ENCODE data around the gene C6orf141. TPM values are rescaled to one million over a fixed set of nuclear protein-coding genes. Genes with fewer than 3 reads are reported as not detected.

The C6orf141 gene
- total RNA-seq, 2 donors from 2014 or later, result 11.4 to 20.8 TPM

GRCh38 chr6:49549691-49550491 lies 577 bp upstream of the C6orf141 start:
- ATAC-seq, result peak; percentile 4
- H3K27me3 ChIP-seq, result peaks cover 0 to 6% of the 10 kb centered on the region in 2 donors
- H3K36me3 ChIP-seq (replicated peaks in 1 of 2; ENCODE audit: insufficient read depth in 1 of 2, low read depth in 2 of 2), result no peaks in the 10 kb centered on the region

GRCh38 chr6:49551078-49551865 lies 804 bp downstream of the C6orf141 start:
- peaks cover 0 to 6% of the 10 kb centered on the region in 2 donors for H3K27me3 ChIP-seq
- TF ChIP-seq POLR2A (IDR thresholded peaks at IDR 0.05) (no peak), CTCF (IDR thresholded peaks at IDR 0.05) (no peak)
- 1 to 13% methylated on average over 6 to 37 of the region's 38 CpGs for WGBS, 2 donors

More at GRCh38 chr6:49549691-49550491, 577 bp upstream of the C6orf141 start:
- DNase-seq, result no peak
- Histone ChIP-seq H3K27ac (peak overlapping the region in 3 of 4 donors; percentile 61 to 78 (median 75)), H3K9me3 (no peaks in the 10 kb centered on the region), H3K4me1 (peaks cover 26% of the 10 kb centered on the region), H3K4me3 (peak overlapping the region; percentile 6 to 29)
- no peak for TF ChIP-seq POLR2A (IDR thresholded peaks at IDR 0.05)
- TF ChIP-seq CTCF (IDR thresholded peaks at IDR 0.05), result no peak
- WGBS, 2 donors, result 50 to 51% methylated on average over 19 of the region's 20 CpGs
- intact Hi-C loops (cut with DNase I), result no loop called here

GRCh38 chr6:49551866-49552129 lies 1.3 kb downstream of the C6orf141 start:
- Histone ChIP-seq H3K36me3 (replicated peaks in 1 of 2; ENCODE audit: insufficient read depth in 1 of 2, low read depth in 2 of 2) (no peaks in the 10 kb centered on the region), H3K4me1 (peaks cover 26% of the 10 kb centered on the region), H3K27me3 (peaks cover 0 to 6% of the 10 kb centered on the region in 2 donors), H3K27ac (peak overlapping the region in 3 of 4 donors; percentile 61 to 78 (median 75)), H3K9me3 (no peaks in the 10 kb centered on the region), H3K4me3 (no peak overlapping the region)
- 34 to 59% methylated on average over 2 of the region's 2 CpGs for whole genome bisulfite sequencing, 2 donors
- DNase-seq (no peak), ATAC-seq (no peak)
- no peak for TF ChIP-seq POLR2A (IDR thresholded peaks at IDR 0.05)
- TF ChIP-seq CTCF (IDR thresholded peaks at IDR 0.05), result no peak
- intact Hi-C loops (cut with DNase I), result no loop called here

More at GRCh38 chr6:49551078-49551865, 804 bp downstream of the C6orf141 start:
- DNase-seq, result peak; percentile 8 to 45 (median 22)
- H3K36me3 ChIP-seq (replicated peaks in 1 of 2; ENCODE audit: insufficient read depth in 1 of 2, low read depth in 2 of 2), result no peaks in the 10 kb centered on the region
- peak overlapping the region; percentile 2 to 78 (median 68) for H3K27ac ChIP-seq
- peak overlapping the region; percentile 6 to 29 for H3K4me3 ChIP-seq
- intact Hi-C loops (cut with DNase I), result no loop called here
- H3K9me3 ChIP-seq, result no peaks in the 10 kb centered on the region
- H3K4me1 ChIP-seq, result peaks cover 26% of the 10 kb centered on the region
- ATAC-seq, result peak; percentile 63

GRCh38 chr6:49552596-49552995 lies 2.1 kb downstream of the C6orf141 start:
- Histone ChIP-seq H3K4me1 (peaks cover 26% of the 10 kb centered on the region), H3K27ac (peak overlapping the region in 3 of 4 donors; percentile 30 to 61 (median 43)), H3K4me3 (no peak overlapping the region), H3K9me3 (no peaks in the 10 kb centered on the region), H3K27me3 (peaks cover 0 to 6% of the 10 kb centered on the region in 2 donors), H3K36me3 (replicated peaks in 1 of 2; ENCODE audit: insufficient read depth in 1 of 2, low read depth in 2 of 2) (no peaks in the 10 kb centered on the region)
- TF ChIP-seq CTCF (IDR thresholded peaks at IDR 0.05) (no peak), POLR2A (IDR thresholded peaks at IDR 0.05) (no peak)
- DNase-seq (no peak), ATAC-seq (no peak)
- intact Hi-C loops (cut with DNase I), result no loop called here
- 95 to 97% methylated on average over 2 of the region's 2 CpGs for WGBS, 2 donors
